ENCODE measurements around the gene KIAA1217.

- TF ChIP-seq CTCF (tag by site-specific recombination; IDR thresholded peaks at IDR 0.05): peak; percentile 18; the same call in 1 of the 2 replicates
- no peak for TF ChIP-seq ZNF561 (tag by site-specific recombination; IDR thresholded peaks at IDR 0.05; ENCODE audit: borderline replicate concordance)
- no peak for TF ChIP-seq ZNF423 (tag by site-specific recombination; IDR thresholded peaks at IDR 0.05)
- no peak for TF ChIP-seq TCF7L2 (IDR thresholded peaks at IDR 0.05; ENCODE audit: borderline replicate concordance, low read depth, low read length)
- no peak for TF ChIP-seq HOXA7 (CRISPR knock-in tag; IDR thresholded peaks at IDR 0.05; ENCODE audit: borderline replicate concordance)
- TF ChIP-seq ZBTB20 (tag by site-specific recombination; IDR thresholded peaks at IDR 0.05): no peak
- TF ChIP-seq ZNF266 (tag by site-specific recombination; IDR thresholded peaks at IDR 0.05; ENCODE audit: low read depth): no peak
- TF ChIP-seq REST (tag by site-specific recombination; IDR thresholded peaks at IDR 0.05): no peak
- TF ChIP-seq ZNF692 (tag by site-specific recombination; IDR thresholded peaks at IDR 0.05): no peak
- no peak for TF ChIP-seq ZNF146 (tag by site-specific recombination; IDR thresholded peaks at IDR 0.05)
- TF ChIP-seq ZNF311 (tag by site-specific recombination; IDR thresholded peaks at IDR 0.05; ENCODE audit: borderline replicate concordance): no peak
- no peak for TF ChIP-seq KLF1 (tag by site-specific recombination; IDR thresholded peaks at IDR 0.05)
- TF ChIP-seq RBAK (tag by site-specific recombination; IDR thresholded peaks at IDR 0.05): no peak
- TF ChIP-seq ZBTB21 (tag by site-specific recombination; IDR thresholded peaks at IDR 0.05): no peak
These were observed 348.1 kb downstream of the KIAA1217 start for GRCh38 chr10:24556750-24557742.
